HCT116 (cell line): ENCODE measurements around the gene TINCR.

Experiments used
- CTCF ChIP-seq, 3 experiments: fragments of 200-600 bp in 1 of 3; sonication (generic) in 1 of 3; IDR thresholded peaks in 2 of 3; conservative IDR thresholded peaks in 1 of 3; 2 replicates each; pipeline ENCODE4 v1.5.1; 2012 to 2017; ENCODE audit warnings: low read depth in 2 of 3, low read length in 2 of 3, antibody characterized with exemption in 1 of 3, borderline replicate concordance in 1 of 3, control low read depth in 1 of 3, mild to moderate bottlenecking in 1 of 3, mixed read lengths in 1 of 3, mixed run types in 1 of 3, moderate library complexity in 1 of 3; ENCODE audit not compliant: insufficient read depth in 1 of 3
- EZH2 ChIP-seq: fragments of 200-600 bp; sonication (generic); IDR thresholded peaks from 2 replicates; pipeline ENCODE4 v1.6.1; 2017; ENCODE audit warnings: antibody characterized with exemption, mixed run types
- POLR2A ChIP-seq: IDR thresholded peaks from 2 replicates; pipeline ENCODE4 v1.7.0; 2011; ENCODE audit warnings: borderline replicate concordance; ENCODE audit not compliant: insufficient read depth, insufficient read length; ENCODE audit errors: extremely low read depth
- SP1 ChIP-seq: IDR thresholded peaks from 2 replicates; pipeline ENCODE4 v1.6.1; 2012; ENCODE audit warnings: low read depth
- TF ChIP-seq, protein P1 (sequence below): IDR thresholded peaks from 2 replicates; pipeline ENCODE4 v1.6.1; 2012

DNA sequence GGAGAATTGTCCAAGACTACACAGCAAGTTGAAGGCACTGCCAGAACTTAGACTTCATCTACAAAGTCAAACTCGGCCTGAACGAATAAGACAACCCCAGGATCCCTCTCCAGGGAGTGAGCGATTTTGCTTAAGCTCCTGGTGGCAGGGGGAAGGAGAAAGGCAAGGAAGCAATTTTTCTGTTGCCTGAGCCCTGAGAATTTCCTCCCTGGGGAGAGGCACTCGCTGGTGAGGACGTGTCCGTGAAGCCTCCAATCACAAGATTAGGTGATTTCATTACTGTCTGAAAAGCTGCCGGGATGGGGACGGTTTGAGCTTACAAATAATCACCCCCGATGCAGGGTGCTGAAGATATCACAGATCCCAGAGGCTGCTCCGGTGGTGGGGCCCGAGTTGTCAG, 45.6 kb downstream of the TINCR start:
- TF ChIP-seq POLR2A, result no peak
- no peak for TF ChIP-seq EZH2
- no peak for TF ChIP-seq CTCF (IDR thresholded peaks at IDR 0.05 in 2 of 3, conservative IDR thresholded peaks at IDR 0.05 in 1 of 3; ENCODE audit: borderline replicate concordance in 1 of 3, insufficient read depth in 1 of 3, low read depth in 2 of 3, low read length in 2 of 3)
- TF ChIP-seq, protein P1, sequence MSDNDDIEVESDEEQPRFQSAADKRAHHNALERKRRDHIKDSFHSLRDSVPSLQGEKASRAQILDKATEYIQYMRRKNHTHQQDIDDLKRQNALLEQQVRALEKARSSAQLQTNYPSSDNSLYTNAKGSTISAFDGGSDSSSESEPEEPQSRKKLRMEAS, result no peak
- no peak for TF ChIP-seq SP1
